ENCODE data around the gene AGAP1. TPM values are rescaled to one million over a fixed set of nuclear protein-coding genes. Genes with fewer than 3 reads are reported as not detected.
A peak's percentile ranks its signal among the peaks of the same experiment; 100 is the strongest.

Gene AGAP1
- total and polyA plus RNA-seq, 11 donors, result 5.9 to 21.6 (median 18.9) TPM

DNA sequence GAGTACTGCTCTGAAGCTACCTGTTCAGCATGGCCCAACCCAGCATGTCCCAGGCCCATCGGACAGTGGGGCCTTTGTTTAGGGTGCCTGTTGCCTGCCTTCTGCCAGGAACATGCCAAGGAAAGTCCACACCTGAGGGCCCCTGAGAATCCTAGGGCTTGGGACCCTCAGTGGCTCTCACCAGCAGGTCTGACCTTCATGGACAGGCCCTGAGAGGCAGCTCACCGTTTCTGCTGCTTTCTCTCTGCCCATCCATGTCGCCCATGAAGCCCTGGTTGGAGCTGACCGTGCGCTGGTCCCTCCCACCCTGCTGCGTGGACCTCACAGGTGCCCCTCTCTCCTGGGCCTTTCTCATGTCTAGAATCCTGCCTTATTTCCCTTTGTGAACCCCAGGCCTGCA, 550.3 kb downstream of the AGAP1 start:
- Histone ChIP-seq H3K27ac (no peak overlapping the region), H3K4me1 (no peaks in the 10 kb centered on the region), H3K4me3 (no peak overlapping the region), H3K27me3 (no peaks in the 10 kb centered on the region), H3K36me3 (peaks cover 0 to 41% (median 24%) of the 10 kb centered on the region in 9 donors), H3K9me3 (no peaks in the 10 kb centered on the region)
- ATAC-seq (no peak), DNase-seq (no peak)
- no peak for TF ChIP-seq POLR2A (IDR thresholded peaks at IDR 0.05)
- TF ChIP-seq, protein P1, sequence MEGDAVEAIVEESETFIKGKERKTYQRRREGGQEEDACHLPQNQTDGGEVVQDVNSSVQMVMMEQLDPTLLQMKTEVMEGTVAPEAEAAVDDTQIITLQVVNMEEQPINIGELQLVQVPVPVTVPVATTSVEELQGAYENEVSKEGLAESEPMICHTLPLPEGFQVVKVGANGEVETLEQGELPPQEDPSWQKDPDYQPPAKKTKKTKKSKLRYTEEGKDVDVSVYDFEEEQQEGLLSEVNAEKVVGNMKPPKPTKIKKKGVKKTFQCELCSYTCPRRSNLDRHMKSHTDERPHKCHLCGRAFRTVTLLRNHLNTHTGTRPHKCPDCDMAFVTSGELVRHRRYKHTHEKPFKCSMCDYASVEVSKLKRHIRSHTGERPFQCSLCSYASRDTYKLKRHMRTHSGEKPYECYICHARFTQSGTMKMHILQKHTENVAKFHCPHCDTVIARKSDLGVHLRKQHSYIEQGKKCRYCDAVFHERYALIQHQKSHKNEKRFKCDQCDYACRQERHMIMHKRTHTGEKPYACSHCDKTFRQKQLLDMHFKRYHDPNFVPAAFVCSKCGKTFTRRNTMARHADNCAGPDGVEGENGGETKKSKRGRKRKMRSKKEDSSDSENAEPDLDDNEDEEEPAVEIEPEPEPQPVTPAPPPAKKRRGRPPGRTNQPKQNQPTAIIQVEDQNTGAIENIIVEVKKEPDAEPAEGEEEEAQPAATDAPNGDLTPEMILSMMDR (IDR thresholded peaks at IDR 0.05), result no peak
- intact Hi-C loops (cut with DNase I), result no loop called here
- WGBS, 4 donors, result 92 to 98% (median 95%) methylated on average over 6 of the region's 6 CpGs

DNA sequence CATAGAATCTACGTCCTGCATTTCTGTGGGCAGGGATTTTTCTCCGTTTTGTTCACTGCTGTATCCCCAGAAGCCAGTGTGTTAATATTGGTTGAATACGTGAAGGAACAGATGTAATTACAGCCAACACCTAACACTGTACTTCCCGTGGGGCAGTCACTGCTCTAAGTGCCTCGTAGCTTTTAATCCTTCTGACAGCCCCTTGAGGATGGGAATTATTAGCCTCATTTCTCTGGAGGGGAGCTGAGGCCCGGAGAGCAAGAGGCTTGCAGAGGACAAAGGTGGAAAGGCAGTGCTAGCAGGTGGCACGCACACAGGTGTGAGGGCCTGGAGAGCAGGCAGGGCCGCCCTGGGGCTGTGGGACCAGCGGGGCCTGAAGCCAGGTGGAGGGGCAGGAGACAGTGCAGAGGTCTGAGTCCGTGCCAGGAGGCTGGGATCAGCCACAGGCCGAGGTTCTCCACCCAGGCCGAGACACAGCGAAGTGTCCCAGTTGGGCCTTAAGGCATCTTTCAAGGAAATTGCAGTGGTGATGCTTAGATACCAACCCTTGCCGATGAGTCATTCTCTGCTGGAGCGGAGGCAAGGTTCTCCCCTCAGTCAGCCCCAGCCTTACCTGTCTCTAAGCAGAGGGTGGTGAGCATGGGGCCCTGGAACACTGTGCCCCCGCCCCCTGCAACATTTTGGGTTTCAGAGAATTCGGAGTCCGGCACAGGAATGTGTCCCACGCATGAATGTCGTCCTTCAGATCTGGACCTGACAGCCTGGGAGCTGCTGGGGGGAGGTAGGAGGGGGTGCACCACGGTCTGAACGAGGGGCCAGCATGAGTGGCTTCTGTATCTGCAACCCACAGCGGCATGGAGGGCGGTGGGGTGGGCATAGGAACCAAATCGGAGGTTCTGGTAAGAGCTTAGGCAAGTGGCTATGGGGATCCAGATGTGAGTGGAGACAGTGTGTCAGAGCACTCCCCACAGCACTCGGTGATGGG, 551.7 kb downstream of the AGAP1 start:
- Histone ChIP-seq H3K9me3 (no peaks in the 10 kb centered on the region), H3K27ac (no peak overlapping the region), H3K4me1 (no peaks in the 10 kb centered on the region), H3K36me3 (peaks cover 0 to 44% (median 29%) of the 10 kb centered on the region in 9 donors), H3K4me3 (no peak overlapping the region), H3K27me3 (no peaks in the 10 kb centered on the region)
- DNase-seq, result no peak
- TF ChIP-seq, protein P1 (IDR thresholded peaks at IDR 0.05), result no peak
- TF ChIP-seq POLR2A (IDR thresholded peaks at IDR 0.05), result no peak
- ATAC-seq, result peak in 1 of 4 donors; percentile 20
- intact Hi-C loops (cut with DNase I), result no loop called here
- 91 to 95% (median 93%) methylated on average over 26 of the region's 26 CpGs for WGBS, 4 donors

DNA sequence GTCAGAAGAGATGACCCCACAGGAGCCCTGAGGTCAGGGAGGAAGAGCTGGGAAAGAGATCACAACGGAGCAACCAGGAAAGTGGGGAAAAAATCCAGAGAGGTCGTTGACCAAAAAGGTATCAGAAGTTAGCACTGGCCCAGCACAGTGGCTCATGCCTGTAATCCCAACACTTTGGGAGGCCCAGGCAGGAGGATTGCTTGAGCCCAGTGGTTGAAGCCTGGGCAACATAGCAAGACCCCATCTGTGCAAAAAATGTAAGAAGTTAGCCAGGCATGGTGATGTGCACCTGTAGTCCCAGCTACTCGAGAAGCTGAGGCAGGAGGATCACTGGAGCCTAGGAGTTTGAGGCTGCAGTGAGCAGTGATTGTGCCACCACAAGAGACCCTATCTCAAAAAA, 552.9 kb downstream of the AGAP1 start:
- intact Hi-C loops (cut with DNase I), result no loop called here

DNA sequence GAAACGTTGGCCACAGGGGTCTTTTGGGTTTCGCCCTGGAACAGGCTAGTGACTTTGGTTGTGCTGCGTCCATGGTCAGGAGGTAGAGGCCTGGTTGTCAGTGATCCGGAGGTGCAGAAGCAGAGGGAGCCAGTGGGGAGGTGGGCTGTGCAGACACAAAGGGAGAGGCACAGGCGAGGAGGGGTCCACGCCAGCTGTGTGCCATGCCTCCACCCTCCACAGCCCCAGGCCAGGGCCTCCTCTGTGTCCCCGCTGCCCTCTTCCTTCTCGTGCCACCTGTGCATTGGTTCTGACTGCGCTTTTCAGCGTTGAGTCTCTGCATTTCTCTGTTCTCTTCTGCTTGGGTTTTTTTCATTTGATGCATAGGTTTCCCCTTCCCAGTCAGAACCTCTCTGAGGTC, 553.3 kb downstream of the AGAP1 start:
- intact Hi-C loops (cut with DNase I), result no loop called here
- peaks cover 0 to 43% (median 22%) of the 10 kb centered on the region in 9 donors for H3K36me3 ChIP-seq
- DNase-seq, result no peak

More for the DNA sequence above, 552.9 kb downstream of the AGAP1 start:
- WGBS, 4 donors, result 87 to 92% (median 91%) methylated on average over 3 of the region's 3 CpGs
- no peak for ATAC-seq
- no peaks in the 10 kb centered on the region for H3K9me3 ChIP-seq
- peaks cover 0 to 43% (median 24%) of the 10 kb centered on the region in 9 donors for H3K36me3 ChIP-seq
- no peak overlapping the region for H3K4me3 ChIP-seq
- no peaks in the 10 kb centered on the region for H3K27me3 ChIP-seq
- no peak for DNase-seq
- no peaks in the 10 kb centered on the region for H3K4me1 ChIP-seq
- no peak overlapping the region for H3K27ac ChIP-seq
- TF ChIP-seq, protein P1 (IDR thresholded peaks at IDR 0.05), result no peak
- no peak for TF ChIP-seq POLR2A (IDR thresholded peaks at IDR 0.05)

More for the DNA sequence above, 553.3 kb downstream of the AGAP1 start:
- no peak for TF ChIP-seq POLR2A (IDR thresholded peaks at IDR 0.05)
- TF ChIP-seq, protein P1 (IDR thresholded peaks at IDR 0.05), result no peak
- Histone ChIP-seq H3K9me3 (no peaks in the 10 kb centered on the region), H3K4me3 (no peak overlapping the region), H3K27ac (no peak overlapping the region), H3K27me3 (no peaks in the 10 kb centered on the region), H3K4me1 (no peaks in the 10 kb centered on the region)
- WGBS, 4 donors, result 90 to 96% (median 95%) methylated on average over 10 of the region's 10 CpGs
- ATAC-seq, result no peak

Data from heart left ventricle (tissue), 16 donors.